K562 (cell line): Measurements from ENCODE around the gene TPO. TPM values are rescaled to one million over a fixed set of nuclear protein-coding genes. Genes with fewer than 3 reads are reported as not detected.

Source experiments
- ATAC-seq: fragments of 200-7000 bp; cut with Tn5 transposase; 3 replicates; pipeline ENCODE4 v1.9.1; 2020; ENCODE audit warnings: moderate library complexity
- BruUV-seq: library from RNA; stranded (reverse); fragments of 400-500 nt; replicated peaks from 2 replicates; lab custom pipeline; 2021; lab: Mats Ljungman, UMichigan
- CTCF ChIA-PET: fragments of 300-600 bp; formaldehyde crosslinking; extraction: SDS; loops from one replicate; lab custom pipeline; 2021; ENCODE audit warnings: low intra/inter-chr PET ratio; lab: Yijun Ruan, JAX
- POLR2A ChIA-PET: fragments of 300-600, 350-650 bp; sonication (Branson Sonifier 250); formaldehyde crosslinking; extraction: SDS; loops from one replicate; lab custom pipeline; 2021; ENCODE audit warnings: antibody characterized with exemption, inconsistent platforms; lab: Yijun Ruan, JAX
- DNase-seq, 4 experiments: peaks; one replicate each; pipeline versions ENCODE4 v3.0.0 to v3.0.0-alpha.2; 2011 to 2018; ENCODE audit warnings: low spot score in 3 of 4, mixed read lengths in 3 of 4; ENCODE audit errors: extremely low read depth in 1 of 4
- FAIRE-seq: peaks from 2 replicates; lab custom pipeline; 2011; peaks lifted over from hg19 to GRCh38; lab: Jason Lieb, UNC
- H2AFZ ChIP-seq: 2 replicates; pipeline ENCODE4 v1.6.0; 2011; ENCODE audit warnings: low read depth, low read length, control low read depth, inconsistent platforms
- H3K27ac ChIP-seq: fragments of 200-600 bp; 3 replicates; pipeline ENCODE4 v1.8.0; 2011; ENCODE audit warnings: low read depth, mild to moderate bottlenecking, control low read depth, inconsistent platforms, low read length, moderate library complexity, mixed read lengths; ENCODE audit errors: extremely low read depth
- H3K27me3 ChIP-seq, 2 experiments: fragments of 300-600 bp in 1 of 2; 2 replicates in 1 of 2; 3 replicates in 1 of 2; pipeline versions ENCODE4 v1.6.0 to v1.8.0; 2011; ENCODE audit warnings: inconsistent platforms in 2 of 2, low read length in 2 of 2, mild to moderate bottlenecking in 1 of 2, mixed read lengths in 1 of 2, moderate library complexity in 1 of 2; ENCODE audit not compliant: control insufficient read depth in 2 of 2, insufficient read depth in 2 of 2
- H3K36me3 ChIP-seq: fragments of 300-600 bp; 3 replicates; pipeline ENCODE4 v1.8.0; 2011; ENCODE audit warnings: mild to moderate bottlenecking, low read length, inconsistent platforms; ENCODE audit not compliant: control insufficient read depth, insufficient read depth
- H3K4me1 ChIP-seq, 2 experiments: fragments of 200-600 bp in 1 of 2; replicated peaks in 1 of 2; 2 replicates in 1 of 2; 3 replicates in 1 of 2; pipeline versions ENCODE4 v1.5.1 to v1.8.0; 2011; ENCODE audit warnings: inconsistent platforms in 2 of 2, low read length in 2 of 2, mild to moderate bottlenecking in 1 of 2, mixed read lengths in 1 of 2, moderate library complexity in 1 of 2; ENCODE audit not compliant: control insufficient read depth in 2 of 2, insufficient read depth in 2 of 2
- H3K4me2 ChIP-seq: 2 replicates; pipeline ENCODE4 v1.6.1; 2011; ENCODE audit warnings: low read length, control low read depth, inconsistent platforms, mixed read lengths; ENCODE audit not compliant: insufficient read depth
- H3K4me3 ChIP-seq: fragments of 200-600 bp; sonication (generic), shearing (Covaris generic); 2 replicates; pipeline ENCODE4 v1.5.1; 2016; ENCODE audit warnings: control low read depth, inconsistent platforms
- H3K79me2 ChIP-seq: fragments of 200-600 bp; 3 replicates; pipeline ENCODE4 v1.8.0; 2011; ENCODE audit warnings: low read length, inconsistent platforms; ENCODE audit not compliant: control insufficient read depth, insufficient read depth
- H3K9ac ChIP-seq, 2 experiments: 2 replicates each; pipeline versions ENCODE4 v1.6.0 to v1.6.1; 2011; ENCODE audit warnings: low read depth in 2 of 2, low read length in 2 of 2, control low read depth in 1 of 2, inconsistent platforms in 1 of 2, mild to moderate bottlenecking in 1 of 2, mixed read lengths in 1 of 2; ENCODE audit not compliant: insufficient read depth in 1 of 2
- H3K9me1 ChIP-seq: one replicate; pipeline ENCODE4 v1.6.0; 2011; ENCODE audit warnings: inconsistent platforms, mild to moderate bottlenecking, low read length, moderate library complexity; ENCODE audit not compliant: control insufficient read depth, insufficient read depth
- H3K9me3 ChIP-seq: replicated peaks from 2 replicates; pipeline ENCODE4 v1.5.1; 2011; ENCODE audit warnings: low read depth, low read length, inconsistent platforms; ENCODE audit not compliant: control insufficient read depth, insufficient read depth
- H4K20me1 ChIP-seq: replicated peaks from 2 replicates; pipeline ENCODE4 v1.6.1; 2011; ENCODE audit warnings: low read length, inconsistent platforms, mixed read lengths; ENCODE audit not compliant: control insufficient read depth, insufficient read depth
- CLOCK ChIP-seq: fragments of 250-450 bp; sonication (Bioruptor Pico); IDR thresholded peaks from 2 replicates; pipeline ENCODE4 v1.4.0; 2020; ENCODE audit warnings: mild to moderate bottlenecking, moderate library complexity, borderline replicate concordance
- HDAC6 ChIP-seq: IDR thresholded peaks from 2 replicates; pipeline ENCODE4 v1.6.1; 2012; ENCODE audit warnings: low read depth, mild to moderate bottlenecking, control low read depth, inconsistent platforms, low read length, moderate library complexity
- ZNF282 ChIP-seq: sonication (generic); formaldehyde crosslinking; IDR thresholded peaks from 2 replicates; pipeline ENCODE4 v1.8.1; 2023; ENCODE audit warnings: missing genetic modification reagents
- WGBS: fragments of 100-300 bp; shearing (Covaris generic); methylation state at CpG from one replicate; pipeline ENCODE4 v1.1.6; 2016; ENCODE audit warnings: low coverage, mixed read lengths; ENCODE audit not compliant: insufficient coverage; ENCODE audit errors: missing lambda C conversion rate; 5-methylcytosine and 5-hydroxymethylcytosine counted together
- in situ Hi-C: fragments of 300-500 bp; cut with MboI; formaldehyde crosslinking; loops from 4 replicates; pipeline ENCODE4 v1.15.0; 2018; ENCODE audit warnings: inconsistent platforms, mixed read lengths
- intact Hi-C: fragments of 100-400 bp; cut with micrococcal nuclease; formaldehyde crosslinking; loops from 2 replicates; pipeline ENCODE4 v1.14.2; 2022
- polyA plus RNA-seq, 8 experiments: library from polyadenylated mRNA; depleted of rRNA in 4 of 8; stranded (reverse) in 5 of 8; unstranded in 3 of 8; fragments of >200 nt; fragmentation: Nextera tagmentation in 2 of 8; fragmentation: Illumina TruSeq in 1 of 8; extraction: Ambion mirVana in 2 of 8; extraction: Trizol in 1 of 8; gene quantifications; 2 replicates each; pipeline versions ENCODE4 v1.2.1 to v1.2.3, GENCODE V29; 2011 to 2014; ENCODE audit warnings: inconsistent platforms in 1 of 8, missing spikeins in 1 of 8
- total RNA-seq, 7 experiments: library from RNA; depleted of rRNA in 6 of 7; stranded (reverse); fragments of >200 nt in 6 of 7; fragmentation: Illumina TruSeq in 2 of 7; extraction: Trizol in 2 of 7; gene quantifications; 2 replicates each; pipeline versions ENCODE4 v1.2.1 to v1.2.3, GENCODE V29; 2011 to 2021; ENCODE audit warnings: low replicate concordance in 1 of 7
- TF ChIP-seq, protein P1 (sequence below): fragments of 450-650 bp; IDR thresholded peaks from 2 replicates; pipeline ENCODE4 v1.6.1; 2016; ENCODE audit warnings: missing biosample characterization, missing genetic modification characterization

TPO gene
- total and polyA plus RNA-seq, 9 of the 15 experiments (the other 6 are each of a cell fraction or from before 2014, with no cell fraction given) = not detected

DNA sequence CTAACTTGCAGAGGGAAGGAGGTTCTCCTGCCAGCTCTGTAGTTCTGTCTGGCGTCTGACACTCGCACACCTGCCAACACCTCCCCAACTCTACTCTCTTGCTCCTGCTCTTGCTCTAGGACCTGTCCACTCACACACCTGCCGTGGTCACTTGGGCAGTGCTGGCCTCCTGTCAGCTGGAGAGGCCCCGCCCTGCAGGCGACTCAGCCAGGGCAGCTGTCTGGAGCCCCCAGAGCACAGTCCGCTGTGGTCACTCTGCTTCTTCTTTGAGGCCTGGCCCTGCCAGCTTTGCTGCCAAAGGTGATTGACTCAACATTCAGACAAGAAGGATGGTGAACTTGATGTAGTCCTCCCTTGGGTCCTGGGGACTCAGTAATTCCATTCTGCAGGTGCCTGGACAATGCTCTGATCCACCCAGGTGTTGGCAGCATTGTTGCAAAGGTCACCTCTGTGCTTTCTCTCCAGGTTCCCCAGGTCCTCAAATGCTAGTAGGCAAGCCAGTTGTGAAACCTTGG is 18.7 kb downstream of the TPO start:
- H4K20me1 ChIP-seq = 0 out of 2 replicates have a peak, but pooled peaks cover 10% of the 10 kb centered on the region
- FAIRE-seq (no peak), ATAC-seq (no peak), DNase-seq (no peak)
- H3K36me3 ChIP-seq = no peaks in the 10 kb centered on the region
- no peak overlapping the region for H2AFZ ChIP-seq
- no peak for TF ChIP-seq ZNF282 (CRISPR knock-in tag)
- TF ChIP-seq, protein P1, sequence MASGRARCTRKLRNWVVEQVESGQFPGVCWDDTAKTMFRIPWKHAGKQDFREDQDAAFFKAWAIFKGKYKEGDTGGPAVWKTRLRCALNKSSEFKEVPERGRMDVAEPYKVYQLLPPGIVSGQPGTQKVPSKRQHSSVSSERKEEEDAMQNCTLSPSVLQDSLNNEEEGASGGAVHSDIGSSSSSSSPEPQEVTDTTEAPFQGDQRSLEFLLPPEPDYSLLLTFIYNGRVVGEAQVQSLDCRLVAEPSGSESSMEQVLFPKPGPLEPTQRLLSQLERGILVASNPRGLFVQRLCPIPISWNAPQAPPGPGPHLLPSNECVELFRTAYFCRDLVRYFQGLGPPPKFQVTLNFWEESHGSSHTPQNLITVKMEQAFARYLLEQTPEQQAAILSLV = no peak
- no peak for TF ChIP-seq HDAC6
- TF ChIP-seq CLOCK (CRISPR knock-in tag) = no peak
- H3K4me3 ChIP-seq = no peak overlapping the region
- no peaks in the 10 kb centered on the region for H3K4me1 ChIP-seq
- H3K9me3 ChIP-seq = no peaks in the 10 kb centered on the region
- H3K79me2 ChIP-seq = no peaks in the 10 kb centered on the region
- no peaks in the 10 kb centered on the region for H3K9me1 ChIP-seq
- no peak overlapping the region for H3K9ac ChIP-seq
- ChIA-PET POLR2A (no interaction called here), CTCF (no interaction called here)
- no peak overlapping the region for H3K4me2 ChIP-seq
- BruUV-seq = no TSS peak
- intact Hi-C loops (no loop called here), in situ Hi-C loops (no loop called here)
- peaks cover 0 to 20% of the 10 kb centered on the region in 2 experiments; a peak in 2 of 5 replicates for H3K27me3 ChIP-seq
- WGBS = 0% methylated on average over 6 of the region's 6 CpGs
- no peak overlapping the region for H3K27ac ChIP-seq
